CD4-positive, alpha-beta T cell treated with Interleukin-4 for 1 hour (primary cell): ENCODE data around the gene CYFIP2.
"Not testable (repeated sequence)": the region's sequence is repeated elsewhere in the genome, so short reads cannot be mapped to it uniquely, and the experiment has no call there.

Experiments
- DNase-seq, 2 donors: peaks; one replicate each; pipeline ENCODE4 v3.0.0-alpha.2; 2020 to 2022

Gene CYFIP2

DNA sequence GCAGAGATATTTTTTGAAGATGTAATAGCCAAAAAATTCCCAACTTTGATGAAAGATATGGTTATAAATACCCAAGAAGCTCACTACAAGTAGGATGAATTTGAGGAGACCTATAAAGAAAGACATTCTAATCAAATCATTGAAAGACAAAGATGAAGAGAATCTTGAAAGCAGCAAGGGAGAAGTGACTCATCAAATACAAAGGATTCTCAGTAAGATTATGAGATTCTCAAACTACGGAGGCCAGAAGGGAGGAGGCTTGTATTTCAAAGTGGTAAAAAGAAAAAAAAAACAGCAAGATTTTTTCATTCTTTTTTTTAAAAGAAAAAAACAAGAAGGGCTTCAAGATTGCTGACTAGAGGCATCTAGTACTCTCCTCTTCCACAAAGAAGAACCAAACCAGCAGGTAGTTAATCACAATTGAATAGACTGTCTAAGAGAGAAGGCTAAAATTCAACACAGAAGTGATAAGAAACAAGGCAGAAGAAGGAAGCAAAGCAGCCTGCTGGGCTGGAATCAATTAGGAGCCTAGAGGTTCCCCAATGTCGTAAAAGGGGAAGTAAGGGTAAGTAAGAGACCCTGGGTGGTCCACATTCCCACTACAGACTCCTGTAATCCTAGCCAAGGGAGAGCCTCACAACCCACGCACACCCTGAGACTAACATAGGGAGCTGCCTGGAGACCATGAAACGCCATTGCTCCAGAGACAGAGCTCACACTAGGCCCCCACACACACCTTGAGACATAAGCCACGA, 135.0 kb downstream of the CYFIP2 start:
- no peak for DNase-seq

- DNase-seq, result no peak
Observed at GRCh38 chr5:157415838-157416237, 149.9 kb downstream of the CYFIP2 start.

- not testable (repeated sequence) for DNase-seq
Observed at GRCh38 chr5:157419521-157419920, 153.6 kb downstream of the CYFIP2 start.

DNA sequence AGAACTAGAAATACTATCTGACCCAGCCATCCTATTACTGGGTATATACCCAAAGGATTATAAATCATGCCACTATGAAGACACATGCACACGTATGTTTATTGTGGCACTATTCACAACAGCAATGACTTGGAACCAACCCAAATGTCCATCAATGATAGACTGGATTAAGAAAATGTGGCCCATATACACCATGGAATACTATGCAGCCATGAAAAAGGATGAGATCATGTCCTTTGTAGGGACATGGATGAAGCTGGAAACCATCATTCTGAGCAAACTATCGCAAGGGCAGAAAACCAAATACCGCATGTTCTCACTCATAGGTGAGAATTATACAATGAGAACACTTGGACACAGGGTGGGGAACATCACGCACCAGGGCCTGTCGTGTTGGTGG, 164.0 kb downstream of the CYFIP2 start:
- DNase-seq, result not testable (repeated sequence)

GRCh38 chr5:157431544-157432200, 165.7 kb downstream of the CYFIP2 start:
- DNase-seq, result peak; percentile 51 to 69

DNA sequence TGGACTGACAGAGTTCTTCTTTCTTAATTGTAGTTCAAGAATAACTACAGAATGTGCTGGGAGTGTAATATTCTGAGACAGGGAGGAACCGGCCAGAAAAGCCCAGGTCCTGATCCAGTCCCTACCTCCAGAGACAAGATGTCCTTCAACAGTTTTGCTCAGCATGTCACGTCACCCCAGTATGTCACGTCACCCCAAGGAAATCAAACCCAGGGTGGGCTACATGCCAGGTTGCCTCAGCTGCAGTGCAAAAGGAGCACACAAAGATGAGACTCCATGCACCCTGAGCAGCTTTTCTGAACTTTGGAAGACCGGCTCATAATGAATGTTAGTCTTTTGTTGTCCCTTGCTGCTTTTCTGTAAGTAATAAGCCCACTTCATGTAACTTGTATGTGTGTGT, 168.2 kb downstream of the CYFIP2 start:
- no peak for DNase-seq

GRCh38 chr5:157443041-157443549, 177.2 kb downstream of the CYFIP2 start:
- no peak for DNase-seq

- no peak for DNase-seq
Observed at GRCh38 chr5:157444224-157444623, 178.3 kb downstream of the CYFIP2 start.
